GM18858 (cell line): Measurements from ENCODE around the gene GNG4.
"Not testable (repeated sequence)": the region's sequence is repeated elsewhere in the genome, so short reads cannot be mapped to it uniquely, and the experiment has no call there.

Experiments used
- ATAC-seq: cut with Tn5 transposase; IDR thresholded peaks from one replicate; pipeline ENCODE4 v1.9.1; 2021; ENCODE audit not compliant: unreplicated experiment

The GNG4 gene

GRCh38 chr1:235545292-235545930, 104.2 kb downstream of the GNG4 start:
- no peak for ATAC-seq

DNA sequence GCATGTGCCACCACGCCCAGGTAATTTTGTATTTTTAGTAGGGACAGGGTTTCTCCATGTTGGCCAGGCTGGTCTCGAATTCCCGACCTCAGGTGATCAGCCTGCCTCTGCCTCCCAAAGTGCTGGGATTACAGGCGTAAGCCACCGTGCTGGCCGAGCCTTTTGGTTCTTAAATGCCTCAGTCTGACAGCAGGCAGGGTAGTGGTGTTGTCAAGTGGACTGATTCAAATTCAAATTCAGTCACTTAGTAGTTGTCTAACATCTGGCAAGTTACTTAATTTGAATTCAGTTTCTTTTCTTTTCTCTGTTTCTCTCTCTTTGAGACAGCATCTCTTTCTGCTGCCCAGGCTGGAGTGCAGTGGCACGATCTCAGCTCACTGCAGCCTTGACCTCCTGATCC, 106.7 kb downstream of the GNG4 start:
- ATAC-seq, result not testable (repeated sequence)

- no peak for ATAC-seq
These were observed 116.0 kb downstream of the GNG4 start for GRCh38 chr1:235533476-235534168.

- ATAC-seq, result no peak
These were observed 117.2 kb downstream of the GNG4 start for GRCh38 chr1:235532360-235532759.

DNA sequence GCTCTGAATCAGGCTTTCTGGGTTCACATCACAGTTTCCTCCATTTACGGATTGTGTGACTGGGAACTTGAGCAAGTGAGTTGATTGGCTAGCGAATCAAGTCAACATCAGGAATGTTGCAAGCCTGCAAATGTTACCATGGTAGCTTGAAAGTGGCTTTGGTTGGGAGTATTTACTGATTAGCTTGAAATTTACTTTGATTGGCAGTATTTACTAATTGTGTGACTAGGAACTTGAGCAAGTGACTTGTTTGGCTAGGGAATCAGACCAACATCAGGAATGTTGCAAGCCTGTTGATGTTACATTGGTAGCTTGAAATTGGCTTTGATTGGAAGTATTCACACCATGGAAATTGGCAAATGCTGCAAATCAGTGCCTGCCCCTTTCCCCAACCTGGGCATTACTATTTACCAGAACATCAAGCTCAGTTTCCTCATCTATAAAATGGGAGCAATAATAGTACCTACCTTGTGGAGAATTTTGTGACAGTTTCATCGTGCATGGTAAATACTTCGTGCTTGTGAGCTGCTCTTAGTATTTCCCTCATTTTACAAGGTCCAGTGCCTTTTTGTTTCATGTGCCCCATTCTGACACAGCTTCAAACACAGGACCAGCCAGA, 122.3 kb downstream of the GNG4 start:
- ATAC-seq, result no peak

- no peak for ATAC-seq
These were observed 124.3 kb downstream of the GNG4 start for GRCh38 chr1:235525314-235525713.

- ATAC-seq, result no peak
These were observed 132.6 kb downstream of the GNG4 start for GRCh38 chr1:235516862-235517446.

DNA sequence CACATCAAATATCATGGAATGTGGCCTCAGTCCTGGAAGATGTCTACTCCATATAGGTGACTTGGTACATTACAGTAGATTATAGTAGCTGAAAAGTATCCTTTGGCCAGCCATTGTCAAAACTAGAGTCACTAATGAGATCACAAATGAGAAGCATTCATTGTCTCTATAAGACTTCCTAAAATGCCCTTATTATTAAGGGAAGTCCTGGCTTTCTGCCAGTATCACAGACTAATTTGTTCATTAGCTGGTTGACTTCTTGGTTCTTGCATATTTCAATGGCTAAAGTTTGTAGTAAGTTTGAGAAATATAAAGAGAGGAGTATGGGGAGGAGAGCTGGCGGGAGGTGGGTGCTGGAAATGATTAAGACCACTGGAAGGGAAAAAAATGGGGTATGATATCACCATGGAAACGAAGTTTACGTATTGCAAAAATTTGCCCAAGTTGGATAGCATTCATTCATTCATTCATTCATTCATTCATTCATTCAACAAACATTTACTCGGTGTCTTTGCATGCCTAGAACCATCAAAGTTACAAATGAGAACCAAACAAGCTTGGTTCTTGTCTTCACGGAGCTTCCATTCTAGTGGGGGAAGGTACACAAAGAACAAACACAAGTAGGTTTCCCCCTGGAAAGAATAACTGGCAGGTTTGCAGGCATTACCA, 133.6 kb downstream of the GNG4 start:
- no peak for ATAC-seq

DNA sequence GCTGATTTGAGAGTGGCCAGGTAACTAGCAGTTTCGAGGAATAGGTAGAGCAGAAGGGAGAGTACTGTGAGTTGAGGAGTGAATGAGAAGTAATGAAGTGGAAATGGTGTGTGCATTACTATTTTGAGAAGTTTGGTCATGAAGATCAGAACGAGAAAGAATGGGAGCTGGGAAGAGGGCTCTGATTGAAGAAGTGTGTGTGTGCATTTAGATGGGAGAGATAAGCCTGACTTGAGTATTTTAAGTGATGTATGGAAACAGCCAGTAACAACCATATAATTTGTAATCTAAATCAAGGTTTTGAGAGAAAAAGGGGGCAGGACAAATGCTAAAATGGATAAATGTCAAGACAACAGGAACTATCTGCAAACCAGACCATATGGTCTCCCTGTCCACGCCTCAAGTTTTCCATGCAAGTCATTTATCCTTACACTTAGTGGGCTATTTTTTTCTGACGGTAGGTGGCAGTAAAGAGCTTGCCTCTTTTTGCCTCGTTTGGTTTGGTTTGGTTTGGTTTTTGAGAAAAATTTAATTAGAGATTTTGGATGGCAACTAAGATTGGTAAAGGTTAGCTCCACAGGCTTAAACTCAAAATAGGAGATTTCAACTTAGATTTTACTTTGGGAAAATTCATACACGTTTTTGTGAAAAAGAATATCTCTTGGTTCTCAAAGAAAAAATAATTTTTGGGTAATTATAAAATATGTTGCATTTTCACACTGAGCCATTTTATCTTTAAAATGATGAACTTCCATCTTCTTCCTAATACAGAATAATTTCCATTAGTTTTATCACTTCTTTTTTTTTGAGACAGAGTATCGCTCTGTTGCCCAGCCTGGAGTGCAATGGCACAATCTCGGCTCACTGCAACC, 135.9 kb downstream of the GNG4 start:
- ATAC-seq, result no peak

DNA sequence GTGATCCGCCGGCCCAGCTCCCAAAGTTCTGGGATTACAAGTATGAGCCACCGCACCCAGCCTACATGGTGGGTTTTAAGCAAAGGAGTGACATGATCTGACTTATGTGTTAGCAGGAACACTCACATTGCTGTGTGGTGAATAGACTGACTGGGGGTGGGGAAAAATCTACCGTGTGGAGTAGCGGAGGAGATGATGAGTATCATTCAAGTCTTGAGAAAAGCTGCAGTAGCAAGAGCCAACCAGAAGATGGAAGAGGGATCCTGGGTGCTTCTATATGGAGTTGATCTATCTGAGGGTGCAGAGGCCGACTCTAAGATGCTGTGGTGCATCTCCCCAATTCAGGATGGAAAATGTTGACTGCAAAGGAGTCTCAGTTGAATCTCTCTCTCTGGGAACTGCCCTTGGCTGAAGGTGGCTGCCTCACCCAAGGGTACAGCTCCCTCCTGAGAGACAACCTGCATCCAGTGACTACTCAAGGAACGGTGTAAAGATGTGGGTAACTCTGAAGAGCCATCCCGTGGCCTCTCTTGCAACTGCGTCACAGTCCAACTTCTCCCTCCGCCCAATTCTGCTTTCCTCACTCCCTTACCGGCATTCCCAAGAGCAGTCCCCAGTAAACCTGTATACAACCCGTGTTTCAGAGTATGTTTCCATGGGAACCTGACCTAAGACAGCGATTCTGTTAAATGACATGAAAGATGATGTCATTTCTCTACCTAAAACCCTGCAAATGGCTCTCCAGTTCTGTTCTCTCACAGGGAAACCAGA, 137.9 kb downstream of the GNG4 start:
- no peak for ATAC-seq

DNA sequence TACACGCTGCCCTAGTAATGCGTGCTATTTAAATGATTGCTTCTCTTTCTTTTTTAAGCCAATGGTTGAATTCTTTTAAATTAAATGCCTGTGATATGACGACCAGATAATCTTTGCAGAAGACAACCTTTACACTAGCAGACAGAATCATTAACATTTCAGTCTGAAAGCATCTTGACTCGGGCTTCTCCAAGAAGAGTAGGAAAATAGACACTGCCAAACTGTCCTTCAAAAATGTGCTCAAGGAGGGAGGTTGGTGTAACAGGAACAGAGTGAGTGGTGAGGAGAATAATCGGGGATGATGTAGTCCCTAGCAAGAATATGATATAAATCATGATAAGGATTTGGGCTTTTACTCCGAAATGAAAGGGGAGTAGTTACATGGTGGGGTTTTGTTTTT, 138.8 kb downstream of the GNG4 start:
- no peak for ATAC-seq

GRCh38 chr1:235507623-235508022, 142.0 kb downstream of the GNG4 start:
- ATAC-seq, result no peak

DNA sequence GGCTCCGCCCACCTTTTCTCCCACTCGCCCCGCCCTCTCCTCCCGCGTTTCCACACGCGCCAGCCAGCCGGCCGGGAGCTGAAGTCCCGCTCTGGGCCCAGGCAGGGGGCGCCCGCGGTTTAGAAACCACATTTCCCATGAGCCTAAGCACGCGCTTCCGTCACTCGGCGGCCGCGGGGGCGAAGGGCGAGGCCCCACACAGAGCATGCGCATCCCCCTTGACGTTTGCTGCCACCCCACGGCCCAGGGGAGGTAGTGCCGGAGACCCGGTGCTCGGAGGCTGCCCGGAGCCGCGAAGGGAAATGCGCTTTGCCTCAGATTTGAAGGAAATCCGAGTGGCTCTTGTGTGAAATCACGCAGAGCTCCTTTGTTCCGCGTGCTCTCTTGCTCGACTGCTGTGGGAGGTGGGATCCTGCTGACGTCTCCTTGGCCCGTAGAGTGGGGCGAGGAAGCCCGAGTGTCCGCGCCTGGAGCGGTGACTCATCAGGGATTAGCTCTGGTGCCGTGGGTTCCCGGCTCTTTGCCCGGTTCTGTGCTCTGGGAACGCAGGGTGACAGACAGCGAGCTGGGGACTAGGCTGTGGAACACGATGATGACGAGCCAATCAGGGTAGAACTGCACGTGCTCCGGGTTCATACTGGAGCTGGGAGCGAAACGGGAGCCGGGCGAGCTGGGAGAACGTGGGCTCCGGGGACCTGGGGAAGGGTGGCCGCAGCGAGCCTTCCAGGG, 144.9 kb downstream of the GNG4 start:
- peak; percentile 59 for ATAC-seq

GRCh38 chr1:235504122-235504493, 145.5 kb downstream of the GNG4 start, which contains the start of gene B3GALNT2:
TSS of gene B3GALNT2 (minus strand) at chr1:235504452. CDS start at chr1:235504252, 200 bp downstream.
- ATAC-seq, result peak; percentile 29

GRCh38 chr1:235503403-235504121, 146.0 kb downstream of the GNG4 start:
- no peak for ATAC-seq

DNA sequence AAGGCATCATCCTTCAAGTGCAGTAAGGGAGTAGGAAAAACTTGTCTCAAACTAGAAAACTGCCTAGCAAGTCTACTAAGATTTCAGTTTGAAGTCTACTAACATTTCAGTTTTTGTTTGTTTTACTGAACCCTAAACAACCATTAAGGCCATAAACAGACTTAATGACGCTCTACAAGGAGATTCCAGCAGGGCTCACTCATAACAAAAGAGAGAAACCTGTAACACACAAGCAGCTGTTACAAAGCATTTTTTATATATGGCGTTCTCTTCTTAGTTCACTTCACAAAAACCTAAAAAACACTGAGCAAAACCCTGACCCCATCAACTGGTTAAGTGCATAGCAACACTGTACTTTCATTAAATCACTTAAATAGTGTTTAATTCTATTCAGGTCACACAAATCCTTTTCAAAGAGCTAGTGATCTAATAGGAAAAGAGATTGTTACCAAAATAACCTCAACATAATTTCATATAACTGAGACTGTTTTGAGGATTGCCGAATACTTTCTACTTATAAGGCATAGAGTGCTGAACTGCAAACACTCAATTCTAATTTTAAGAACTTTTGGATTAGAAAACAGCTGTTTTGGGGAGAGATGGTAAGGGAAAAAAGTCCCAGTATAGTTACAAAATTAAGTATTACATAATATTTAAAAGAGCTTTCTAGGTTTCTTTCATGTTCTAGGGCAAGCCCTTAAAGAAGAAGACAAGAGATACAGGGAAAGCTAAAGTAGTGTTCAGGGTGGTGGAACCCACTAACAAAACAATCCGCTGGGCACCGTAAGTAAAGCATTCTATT, 146.8 kb downstream of the GNG4 start:
- ATAC-seq, result no peak

DNA sequence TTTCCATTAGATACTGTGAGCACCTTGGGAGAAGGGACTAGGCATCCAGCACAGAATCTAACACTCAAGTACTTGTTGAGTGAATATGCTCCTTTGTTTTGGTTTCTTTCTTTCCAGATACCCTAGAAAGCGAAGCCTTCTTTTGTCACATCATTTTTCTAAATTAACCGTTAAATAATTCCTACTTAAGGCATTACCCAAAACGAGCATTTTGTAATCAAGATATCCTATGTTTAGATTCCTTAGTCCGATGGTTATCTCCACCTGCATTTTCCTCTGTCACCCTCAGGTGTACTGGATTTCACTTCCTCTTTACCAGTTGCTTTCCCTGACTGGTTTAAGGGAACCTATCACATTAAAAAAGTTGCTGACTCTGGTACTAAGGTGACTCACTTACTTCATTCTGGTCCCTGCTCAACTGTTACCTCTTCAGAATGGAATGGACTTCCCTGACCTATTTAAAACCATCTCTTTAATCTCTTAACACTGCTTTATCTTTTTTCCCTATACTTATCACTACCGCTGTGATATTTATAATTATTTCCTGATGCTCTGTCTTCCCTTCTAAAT, 148.5 kb downstream of the GNG4 start:
- ATAC-seq, result no peak
